DOHH2 (cell line): ENCODE results near the gene VANGL1.

Experiments
- EZH2phosphoT487 ChIP-seq: fragments of 200-600 bp; sonication (generic); IDR thresholded peaks from 2 replicates; pipeline ENCODE4 v1.6.1; 2017; ENCODE audit warnings: borderline replicate concordance, mild to moderate bottlenecking, antibody characterized with exemption, low read length, moderate library complexity, mixed read lengths
- TF ChIP-seq, protein P1 (sequence below): fragments of 200-600 bp; sonication (generic); IDR thresholded peaks from one replicate; pipeline ENCODE4 v1.5.1; 2014; ENCODE audit warnings: antibody characterized with exemption, mild to moderate bottlenecking, low read depth, low read length; ENCODE audit not compliant: poor library complexity, severe bottlenecking

GRCh38 chr1:115613767-115614166, 28.0 kb upstream of the VANGL1 start:
- TF ChIP-seq, protein P1, sequence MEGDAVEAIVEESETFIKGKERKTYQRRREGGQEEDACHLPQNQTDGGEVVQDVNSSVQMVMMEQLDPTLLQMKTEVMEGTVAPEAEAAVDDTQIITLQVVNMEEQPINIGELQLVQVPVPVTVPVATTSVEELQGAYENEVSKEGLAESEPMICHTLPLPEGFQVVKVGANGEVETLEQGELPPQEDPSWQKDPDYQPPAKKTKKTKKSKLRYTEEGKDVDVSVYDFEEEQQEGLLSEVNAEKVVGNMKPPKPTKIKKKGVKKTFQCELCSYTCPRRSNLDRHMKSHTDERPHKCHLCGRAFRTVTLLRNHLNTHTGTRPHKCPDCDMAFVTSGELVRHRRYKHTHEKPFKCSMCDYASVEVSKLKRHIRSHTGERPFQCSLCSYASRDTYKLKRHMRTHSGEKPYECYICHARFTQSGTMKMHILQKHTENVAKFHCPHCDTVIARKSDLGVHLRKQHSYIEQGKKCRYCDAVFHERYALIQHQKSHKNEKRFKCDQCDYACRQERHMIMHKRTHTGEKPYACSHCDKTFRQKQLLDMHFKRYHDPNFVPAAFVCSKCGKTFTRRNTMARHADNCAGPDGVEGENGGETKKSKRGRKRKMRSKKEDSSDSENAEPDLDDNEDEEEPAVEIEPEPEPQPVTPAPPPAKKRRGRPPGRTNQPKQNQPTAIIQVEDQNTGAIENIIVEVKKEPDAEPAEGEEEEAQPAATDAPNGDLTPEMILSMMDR = no peak
- TF ChIP-seq EZH2phosphoT487 = no peak
